ENCODE results near the gene ROR2.
"Not testable (repeated sequence)": the region's sequence is repeated elsewhere in the genome, so short reads cannot be mapped to it uniquely, and the experiment has no call there.

ROR2 gene

GRCh38 chr9:91634832-91635231 is 315.2 kb downstream of the ROR2 start:
- H2BK120ac ChIP-seq (ENCODE audit: low read depth, low read length); H3K79me1 ChIP-seq (ENCODE audit: low read depth, low read length); H2AFZ ChIP-seq (ENCODE audit: low read length); H2AK5ac ChIP-seq (ENCODE audit: low read depth, low read length); H3K9me3 ChIP-seq (replicated peaks in 1 of 2; ENCODE audit: control insufficient read depth in 2 of 2, insufficient read depth in 1 of 2, low read depth in 1 of 2, low read length in 2 of 2); H3K18ac ChIP-seq (ENCODE audit: low read length); H3K4me1 ChIP-seq (ENCODE audit: control insufficient read depth in 2 of 2, insufficient read depth in 1 of 2, low read depth in 1 of 2, low read length in 2 of 2); H4K91ac ChIP-seq (ENCODE audit: low read depth, low read length, poor library complexity); H3K23ac ChIP-seq (ENCODE audit: low read depth, low read length, poor library complexity); H3K27me3 ChIP-seq (ENCODE audit: control insufficient read depth in 3 of 3, insufficient read depth in 3 of 3, low read depth in 1 of 3, low read length in 3 of 3); DNase-seq (ENCODE audit: low spot score); H3K36me3 ChIP-seq (replicated peaks in 1 of 2; ENCODE audit: control insufficient read depth in 2 of 2, insufficient read depth in 2 of 2, low read length in 2 of 2); H3K4me2 ChIP-seq (ENCODE audit: insufficient read depth, low read length, poor library complexity, severe bottlenecking); H2BK12ac ChIP-seq (ENCODE audit: low read length); H4K8ac ChIP-seq (ENCODE audit: low read depth, low read length); H3K4me3 ChIP-seq (ENCODE audit: low read length in 2 of 2); H2BK15ac ChIP-seq (ENCODE audit: low read length); H3K9ac ChIP-seq (ENCODE audit: low read depth, low read length, poor library complexity); H3K27ac ChIP-seq (replicated peaks; ENCODE audit: low read length); H3K14ac ChIP-seq (ENCODE audit: low read length); H2BK5ac ChIP-seq (ENCODE audit: low read length); H3K4ac ChIP-seq (ENCODE audit: low read length): not testable (repeated sequence)
- WGBS, 2 donors (ENCODE audit: extremely low coverage in 2 of 2, insufficient read length in 2 of 2, insufficient replicate concordance in 1 of 2) = no CpG with 5 or more reads among the region's 7 CpGs

GRCh38 chr9:91629718-91630117 is 320.3 kb downstream of the ROR2 start:
- Histone ChIP-seq H3K9ac (ENCODE audit: low read depth, low read length, poor library complexity) (no peak overlapping the region), H4K8ac (ENCODE audit: low read depth, low read length) (no peak overlapping the region), H3K4me1 (ENCODE audit: control insufficient read depth in 2 of 2, insufficient read depth in 1 of 2, low read depth in 1 of 2, low read length in 2 of 2) (no peaks in the 10 kb centered on the region), H2BK15ac (ENCODE audit: low read length) (no peak overlapping the region), H3K23ac (ENCODE audit: low read depth, low read length, poor library complexity) (no peak overlapping the region), H2AK5ac (ENCODE audit: low read depth, low read length) (no peak overlapping the region), H3K36me3 (replicated peaks in 1 of 2; ENCODE audit: control insufficient read depth in 2 of 2, insufficient read depth in 2 of 2, low read length in 2 of 2) (no peaks in the 10 kb centered on the region), H2BK5ac (ENCODE audit: low read length) (no peak overlapping the region), H2BK12ac (ENCODE audit: low read length) (no peak overlapping the region), H4K91ac (ENCODE audit: low read depth, low read length, poor library complexity) (no peak overlapping the region), H3K18ac (ENCODE audit: low read length) (no peak overlapping the region), H3K4me3 (ENCODE audit: low read length in 2 of 2) (no peak overlapping the region), H3K14ac (ENCODE audit: low read length) (no peak overlapping the region), H3K27me3 (ENCODE audit: control insufficient read depth in 3 of 3, insufficient read depth in 3 of 3, low read depth in 1 of 3, low read length in 3 of 3) (no peaks in the 10 kb centered on the region), H3K27ac (replicated peaks; ENCODE audit: low read length) (no peak overlapping the region), H2BK120ac (ENCODE audit: low read depth, low read length) (no peak overlapping the region), H3K4me2 (ENCODE audit: insufficient read depth, low read length, poor library complexity, severe bottlenecking) (no peak overlapping the region), H2AFZ (ENCODE audit: low read length) (no peak overlapping the region), H3K79me1 (ENCODE audit: low read depth, low read length) (no peaks in the 10 kb centered on the region), H3K4ac (ENCODE audit: low read length) (no peak overlapping the region), H3K9me3 (replicated peaks in 1 of 2; ENCODE audit: control insufficient read depth in 2 of 2, insufficient read depth in 1 of 2, low read depth in 1 of 2, low read length in 2 of 2) (no peaks in the 10 kb centered on the region)
- DNase-seq (ENCODE audit: low spot score) = no peak

- Histone ChIP-seq H2BK15ac (ENCODE audit: low read length) (no peak overlapping the region), H2AK5ac (ENCODE audit: low read depth, low read length) (no peak overlapping the region), H4K91ac (ENCODE audit: low read depth, low read length, poor library complexity) (no peak overlapping the region), H4K8ac (ENCODE audit: low read depth, low read length) (no peak overlapping the region), H3K14ac (ENCODE audit: low read length) (no peak overlapping the region), H3K4me3 (ENCODE audit: low read length in 2 of 2) (no peak overlapping the region), H3K4me1 (ENCODE audit: control insufficient read depth in 2 of 2, insufficient read depth in 1 of 2, low read depth in 1 of 2, low read length in 2 of 2) (no peaks in the 10 kb centered on the region), H2BK120ac (ENCODE audit: low read depth, low read length) (no peak overlapping the region), H3K36me3 (replicated peaks in 1 of 2; ENCODE audit: control insufficient read depth in 2 of 2, insufficient read depth in 2 of 2, low read length in 2 of 2) (no peaks in the 10 kb centered on the region), H2AFZ (ENCODE audit: low read length) (no peak overlapping the region), H3K9me3 (replicated peaks in 1 of 2; ENCODE audit: control insufficient read depth in 2 of 2, insufficient read depth in 1 of 2, low read depth in 1 of 2, low read length in 2 of 2) (no peaks in the 10 kb centered on the region), H3K4ac (ENCODE audit: low read length) (no peak overlapping the region), H2BK5ac (ENCODE audit: low read length) (no peak overlapping the region), H3K23ac (ENCODE audit: low read depth, low read length, poor library complexity) (no peak overlapping the region), H3K27ac (replicated peaks; ENCODE audit: low read length) (no peak overlapping the region), H2BK12ac (ENCODE audit: low read length) (no peak overlapping the region), H3K79me1 (ENCODE audit: low read depth, low read length) (no peaks in the 10 kb centered on the region), H3K9ac (ENCODE audit: low read depth, low read length, poor library complexity) (no peak overlapping the region), H3K27me3 (ENCODE audit: control insufficient read depth in 3 of 3, insufficient read depth in 3 of 3, low read depth in 1 of 3, low read length in 3 of 3) (no peaks in the 10 kb centered on the region), H3K18ac (ENCODE audit: low read length) (no peak overlapping the region), H3K4me2 (ENCODE audit: insufficient read depth, low read length, poor library complexity, severe bottlenecking) (no peak overlapping the region)
- WGBS, 2 donors (ENCODE audit: extremely low coverage in 2 of 2, insufficient read length in 2 of 2, insufficient replicate concordance in 1 of 2) = no CpG with 5 or more reads among the region's 1 CpG
- no peak for DNase-seq (ENCODE audit: low spot score)
These were observed 321.1 kb downstream of the ROR2 start for GRCh38 chr9:91628892-91629291.

- no peak overlapping the region for H3K9ac ChIP-seq (ENCODE audit: low read depth, low read length, poor library complexity)
- no peak overlapping the region for H2AK5ac ChIP-seq (ENCODE audit: low read depth, low read length)
- H2BK5ac ChIP-seq (ENCODE audit: low read length) = no peak overlapping the region
- DNase-seq (ENCODE audit: low spot score) = no peak
- no peak overlapping the region for H3K4me2 ChIP-seq (ENCODE audit: insufficient read depth, low read length, poor library complexity, severe bottlenecking)
- H3K23ac ChIP-seq (ENCODE audit: low read depth, low read length, poor library complexity) = no peak overlapping the region
- no peak overlapping the region for H4K91ac ChIP-seq (ENCODE audit: low read depth, low read length, poor library complexity)
- no peaks in the 10 kb centered on the region for H3K36me3 ChIP-seq (replicated peaks in 1 of 2; ENCODE audit: control insufficient read depth in 2 of 2, insufficient read depth in 2 of 2, low read length in 2 of 2)
- no peaks in the 10 kb centered on the region for H3K4me1 ChIP-seq (ENCODE audit: control insufficient read depth in 2 of 2, insufficient read depth in 1 of 2, low read depth in 1 of 2, low read length in 2 of 2)
- no peak overlapping the region for H3K14ac ChIP-seq (ENCODE audit: low read length)
- no peak overlapping the region for H2AFZ ChIP-seq (ENCODE audit: low read length)
- no peaks in the 10 kb centered on the region for H3K79me1 ChIP-seq (ENCODE audit: low read depth, low read length)
- H2BK120ac ChIP-seq (ENCODE audit: low read depth, low read length) = no peak overlapping the region
- no peak overlapping the region for H4K8ac ChIP-seq (ENCODE audit: low read depth, low read length)
- H3K9me3 ChIP-seq (replicated peaks in 1 of 2; ENCODE audit: control insufficient read depth in 2 of 2, insufficient read depth in 1 of 2, low read depth in 1 of 2, low read length in 2 of 2) = no peaks in the 10 kb centered on the region
- no peak overlapping the region for H3K27ac ChIP-seq (replicated peaks; ENCODE audit: low read length)
- H2BK12ac ChIP-seq (ENCODE audit: low read length) = no peak overlapping the region
- H2BK15ac ChIP-seq (ENCODE audit: low read length) = no peak overlapping the region
- H3K18ac ChIP-seq (ENCODE audit: low read length) = no peak overlapping the region
- WGBS, 2 donors (ENCODE audit: extremely low coverage in 2 of 2, insufficient read length in 2 of 2, insufficient replicate concordance in 1 of 2) = no CpG with 5 or more reads among the region's 1 CpG
- peaks cover 0 to 2% (median 0%) of the 10 kb centered on the region in 3 experiments for H3K27me3 ChIP-seq (ENCODE audit: control insufficient read depth in 3 of 3, insufficient read depth in 3 of 3, low read depth in 1 of 3, low read length in 3 of 3)
- H3K4me3 ChIP-seq (ENCODE audit: low read length in 2 of 2) = no peak overlapping the region
- no peak overlapping the region for H3K4ac ChIP-seq (ENCODE audit: low read length)
These were observed 324.7 kb downstream of the ROR2 start for GRCh38 chr9:91625331-91625730.
